Ishikawa (cell line): ENCODE measurements around the gene PDAP1.

Experiments
- CEBPB ChIP-seq: IDR thresholded peaks from 2 replicates; pipeline ENCODE4 v1.6.1; 2012
- CREB1 ChIP-seq: IDR thresholded peaks from 2 replicates; pipeline ENCODE4 v1.6.1; 2012; ENCODE audit warnings: low read depth
- EGR1 ChIP-seq: IDR thresholded peaks from 2 replicates; pipeline ENCODE4 v1.6.1; 2012
- EP300 ChIP-seq: IDR thresholded peaks from 2 replicates; pipeline ENCODE4 v1.6.1; 2012; ENCODE audit warnings: borderline replicate concordance
- FOXM1 ChIP-seq: IDR thresholded peaks from 2 replicates; pipeline ENCODE4 v1.6.1; 2012; ENCODE audit warnings: low read depth, borderline replicate concordance
- NFIC ChIP-seq: IDR thresholded peaks from 2 replicates; pipeline ENCODE4 v1.6.1; 2012
- RAD21 ChIP-seq: IDR thresholded peaks from 2 replicates; pipeline ENCODE4 v1.6.1; 2012; ENCODE audit warnings: low read depth
- REST ChIP-seq: IDR thresholded peaks from 2 replicates; pipeline ENCODE4 v1.6.1; 2012; ENCODE audit warnings: low read depth, mild to moderate bottlenecking
- TAF1 ChIP-seq: IDR thresholded peaks from 2 replicates; pipeline ENCODE4 v1.6.1; 2012; ENCODE audit warnings: low read depth, mild to moderate bottlenecking
- TCF12 ChIP-seq: IDR thresholded peaks from 2 replicates; pipeline ENCODE4 v1.6.1; 2012; ENCODE audit warnings: low read depth
- TEAD4 ChIP-seq: IDR thresholded peaks from 2 replicates; pipeline ENCODE4 v1.6.1; 2012
- USF1 ChIP-seq: IDR thresholded peaks from 2 replicates; pipeline ENCODE4 v1.6.1; 2012
- YY1 ChIP-seq: IDR thresholded peaks from 2 replicates; pipeline ENCODE4 v1.6.1; 2012; ENCODE audit warnings: low read depth
- ZBTB7A ChIP-seq: IDR thresholded peaks from 2 replicates; pipeline ENCODE4 v1.6.1; 2012; ENCODE audit warnings: low read depth
- TF ChIP-seq, protein P1 (sequence below): IDR thresholded peaks from 2 replicates; pipeline ENCODE4 v1.6.1; 2012

PDAP1 gene

GRCh38 chr7:99365318-99366141, 42.9 kb downstream of the PDAP1 start:
- TF ChIP-seq RAD21: peak; percentile 68
- no peak for TF ChIP-seq CREB1

- TF ChIP-seq CREB1 (no peak), EGR1 (no peak), REST (no peak), TCF12 (no peak), RAD21 (no peak), CEBPB (no peak), USF1 (no peak), YY1 (no peak), TAF1 (no peak)
Observed at GRCh38 chr7:99363286-99363685, 45.1 kb downstream of the PDAP1 start.

DNA sequence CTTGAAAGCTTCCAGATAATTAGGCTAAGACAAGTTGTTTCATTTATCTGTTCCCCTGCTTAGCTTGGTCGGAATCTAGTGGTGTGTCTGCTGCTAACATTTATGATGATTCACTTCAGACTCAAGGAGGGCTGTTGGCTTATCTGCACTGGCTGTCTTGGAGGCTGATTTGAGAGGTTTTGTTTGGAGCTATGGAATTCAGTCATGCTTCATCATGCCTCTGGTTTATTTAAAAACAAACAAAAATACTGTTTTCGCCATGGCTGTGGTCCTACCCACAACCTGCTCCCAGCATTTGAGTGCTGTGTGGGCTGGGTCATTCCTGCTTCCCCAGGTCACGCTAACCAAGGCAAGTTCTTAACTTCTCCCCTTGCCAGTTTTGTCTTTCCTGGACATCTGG, 45.6 kb downstream of the PDAP1 start:
- TF ChIP-seq TCF12: no peak

DNA sequence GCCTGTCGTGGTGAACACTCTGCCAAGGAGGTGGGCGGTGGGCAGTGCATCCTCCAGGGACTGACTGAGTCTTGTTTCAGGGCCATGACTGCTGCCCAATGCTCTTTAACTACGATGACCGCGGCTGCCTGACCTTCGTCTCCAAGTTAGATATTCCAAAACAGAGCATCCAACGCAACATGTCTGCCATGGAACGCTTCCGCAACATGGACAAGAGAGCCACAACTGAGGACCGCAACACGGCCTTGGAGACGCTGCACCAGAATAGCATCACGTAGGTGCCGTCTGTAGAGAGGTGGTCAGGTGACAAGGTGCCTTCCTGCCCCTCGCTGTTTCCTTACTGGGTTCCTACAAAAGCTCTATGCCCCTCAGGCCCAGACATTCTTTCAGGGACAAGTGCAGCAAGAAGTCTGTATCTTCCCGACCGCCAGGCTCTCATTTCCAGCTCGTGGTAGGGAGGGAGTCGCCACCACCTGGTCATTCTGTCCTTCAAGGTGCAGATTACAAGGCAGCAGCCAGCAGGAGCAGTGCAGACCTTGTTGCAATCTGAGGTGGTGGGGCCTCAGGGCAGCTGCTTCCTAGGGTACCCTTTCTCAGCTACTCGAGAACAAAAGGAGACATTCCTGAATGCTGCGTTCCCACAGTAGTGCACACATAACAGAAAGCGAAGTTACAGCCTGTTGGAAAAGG, 48.8 kb downstream of the PDAP1 start:
- TF ChIP-seq CREB1: no peak
- TF ChIP-seq EP300: no peak
- TF ChIP-seq FOXM1: no peak
- no peak for TF ChIP-seq YY1
- no peak for TF ChIP-seq TAF1
- no peak for TF ChIP-seq TEAD4
- no peak for TF ChIP-seq EGR1
- TF ChIP-seq NFIC: no peak
- TF ChIP-seq, protein P1, sequence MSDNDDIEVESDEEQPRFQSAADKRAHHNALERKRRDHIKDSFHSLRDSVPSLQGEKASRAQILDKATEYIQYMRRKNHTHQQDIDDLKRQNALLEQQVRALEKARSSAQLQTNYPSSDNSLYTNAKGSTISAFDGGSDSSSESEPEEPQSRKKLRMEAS: no peak
- no peak for TF ChIP-seq RAD21
- no peak for TF ChIP-seq USF1
- no peak for TF ChIP-seq ZBTB7A
- no peak for TF ChIP-seq TCF12
- no peak for TF ChIP-seq REST
- TF ChIP-seq CEBPB: no peak

DNA sequence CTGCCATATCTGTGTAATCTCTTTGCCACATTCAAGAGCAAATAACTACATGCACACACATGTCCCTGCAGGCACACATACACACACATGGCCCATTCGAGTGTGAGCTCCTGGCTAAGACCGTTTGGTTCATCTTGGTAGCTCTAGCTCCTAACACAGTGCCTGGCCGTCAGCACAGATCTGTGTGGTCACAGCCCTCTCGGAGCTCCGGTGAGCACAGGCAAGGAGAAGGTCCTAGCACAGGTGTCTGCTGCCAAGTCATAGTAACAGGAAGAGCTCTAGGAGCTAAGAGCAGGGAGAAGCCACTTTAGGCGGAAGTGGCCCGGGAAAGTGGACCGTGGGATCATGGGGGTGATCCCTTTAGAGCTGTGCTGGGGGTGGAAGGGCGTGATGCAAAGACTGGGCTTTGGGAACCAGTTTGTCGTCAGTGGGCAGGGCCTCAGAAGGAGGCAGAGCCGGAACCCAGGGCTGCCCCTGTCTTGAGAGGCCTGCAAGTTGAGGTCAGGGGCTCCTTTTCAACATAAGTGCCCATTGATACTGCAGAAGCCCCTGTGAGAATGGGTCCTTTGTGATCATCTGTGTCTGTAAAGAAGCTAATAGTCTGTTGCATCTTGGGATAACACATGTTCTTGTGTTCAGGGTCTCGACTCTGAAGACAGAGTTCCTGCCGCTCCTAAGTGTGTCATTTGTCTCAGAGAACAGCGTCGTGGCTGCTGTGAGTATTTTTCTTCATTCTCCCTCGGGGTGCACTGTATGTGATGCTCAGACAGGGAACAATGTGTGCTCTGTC, 50.5 kb downstream of the PDAP1 start:
- no peak for TF ChIP-seq CREB1
- TF ChIP-seq TAF1: no peak
- no peak for TF ChIP-seq CEBPB

DNA sequence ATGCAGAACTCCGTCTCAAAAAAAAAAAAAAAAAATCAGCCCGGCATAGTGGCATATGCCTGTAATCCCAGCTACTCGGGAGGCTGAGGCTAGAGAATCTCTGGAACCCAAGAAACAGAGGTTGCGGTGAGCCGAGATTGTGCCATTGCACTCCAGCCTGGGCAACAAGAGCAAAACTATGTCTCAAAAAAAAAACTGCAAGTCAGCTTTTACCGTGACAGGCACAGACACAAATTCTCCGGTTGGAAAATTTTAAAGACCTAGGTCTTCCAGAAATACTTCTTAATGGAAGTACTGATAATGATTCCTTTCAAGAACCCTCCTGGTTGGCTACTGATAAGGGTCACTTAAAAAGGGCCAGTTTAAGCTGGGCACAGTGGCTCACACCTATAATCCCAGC, 53.3 kb downstream of the PDAP1 start:
- TF ChIP-seq ZBTB7A: no peak
- TF ChIP-seq, protein P1: no peak
- TF ChIP-seq FOXM1: no peak
- no peak for TF ChIP-seq EGR1
- no peak for TF ChIP-seq RAD21
- TF ChIP-seq USF1: no peak
- no peak for TF ChIP-seq YY1
